CD1c-positive myeloid dendritic cell (primary cell): ENCODE measurements around the gene IP6K1.

Source experiments
- DNase-seq: peaks from one replicate; pipeline ENCODE4 v3.0.0-alpha.2; 2016; ENCODE audit errors: extremely low spot score

The IP6K1 gene

DNA sequence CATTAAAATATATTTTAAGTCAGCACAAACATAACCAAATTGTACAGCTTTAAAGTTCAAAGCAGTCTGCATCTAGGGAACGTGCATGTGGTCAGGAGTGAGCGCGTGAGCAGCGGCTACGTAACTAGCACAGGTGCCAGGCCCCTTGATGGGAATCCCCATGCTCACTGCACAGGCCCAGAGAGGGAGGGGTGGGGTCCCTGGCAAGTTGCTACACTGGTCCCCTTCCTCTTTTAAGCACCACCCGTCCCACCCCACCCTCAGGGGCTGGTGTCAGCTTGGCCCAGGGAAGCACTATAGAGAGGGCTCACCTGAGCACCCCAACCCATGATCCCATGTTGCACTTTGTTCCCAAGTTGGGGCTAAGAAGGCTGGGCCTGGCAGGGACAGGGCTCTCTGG, 61.8 kb downstream of the IP6K1 start:
- peak; percentile 20 for DNase-seq

DNA sequence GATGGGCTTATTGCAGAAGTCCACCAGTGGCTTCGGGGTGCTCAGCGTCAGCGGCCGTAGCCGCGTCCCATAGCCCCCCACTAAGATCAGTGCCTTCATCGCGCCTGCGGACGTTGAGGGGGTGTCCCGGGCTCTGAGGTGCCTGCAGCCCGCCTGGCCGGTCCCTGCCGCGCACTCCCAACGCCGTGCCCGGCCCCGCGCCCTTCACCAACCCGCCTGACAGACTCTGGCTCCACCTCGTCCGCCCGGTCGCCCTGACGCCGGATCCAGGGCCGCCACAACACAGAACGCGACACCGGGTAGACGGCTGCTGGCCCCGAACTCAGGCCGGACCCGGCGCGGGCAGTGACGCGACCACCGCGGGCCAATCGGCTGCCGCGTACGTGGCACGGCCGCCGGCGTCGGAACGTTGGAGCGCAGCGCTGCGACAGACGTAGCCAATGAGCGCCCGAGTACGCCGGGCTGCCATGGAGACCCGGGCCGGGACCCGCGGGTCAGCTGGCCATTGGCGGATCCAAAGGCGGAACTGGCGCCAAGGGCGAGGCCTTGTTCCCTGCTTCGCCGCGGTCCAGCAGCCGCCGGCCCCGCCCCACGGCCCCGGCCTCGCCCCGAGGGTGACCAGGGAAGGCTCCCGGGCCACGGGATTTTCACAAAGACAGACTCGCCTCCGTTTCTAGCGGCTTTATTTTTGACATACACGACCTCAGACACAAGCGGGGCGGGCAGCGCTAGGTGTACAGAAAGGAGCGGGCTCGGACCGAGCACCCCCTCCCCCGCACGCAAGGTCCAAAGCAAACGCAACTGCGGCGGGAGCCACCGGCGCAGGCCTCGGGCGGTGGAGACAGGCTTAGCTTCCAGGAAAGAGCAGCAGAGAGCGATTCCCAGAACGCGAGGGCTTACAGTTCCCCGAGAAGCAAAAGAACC, 62.5 kb downstream of the IP6K1 start, which contains the start of gene GMPPB:
Gene GMPPB (minus strand): TSS at position 324 of the 924 bp plus-strand sequence. CDS start 225 bp downstream, at position 99.
- DNase-seq: peak; percentile 99

DNA sequence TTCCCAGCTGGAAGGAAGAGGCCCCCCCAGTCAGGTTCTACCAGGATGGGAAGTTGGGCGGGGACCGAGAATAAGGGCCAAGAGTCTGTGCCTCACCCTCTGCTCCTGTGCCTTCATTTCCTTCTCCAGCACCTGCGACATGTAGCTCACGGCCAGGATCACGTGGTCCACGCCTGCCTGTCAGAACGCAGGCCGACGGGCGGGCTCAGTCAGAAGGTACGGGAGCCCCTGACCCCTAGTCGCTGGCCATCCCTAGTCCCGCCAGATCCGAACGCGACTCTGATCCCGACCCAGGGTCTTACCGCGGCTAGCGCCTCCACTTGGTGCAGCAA, 63.1 kb downstream of the IP6K1 start:
- peak; percentile 43 for DNase-seq

DNA sequence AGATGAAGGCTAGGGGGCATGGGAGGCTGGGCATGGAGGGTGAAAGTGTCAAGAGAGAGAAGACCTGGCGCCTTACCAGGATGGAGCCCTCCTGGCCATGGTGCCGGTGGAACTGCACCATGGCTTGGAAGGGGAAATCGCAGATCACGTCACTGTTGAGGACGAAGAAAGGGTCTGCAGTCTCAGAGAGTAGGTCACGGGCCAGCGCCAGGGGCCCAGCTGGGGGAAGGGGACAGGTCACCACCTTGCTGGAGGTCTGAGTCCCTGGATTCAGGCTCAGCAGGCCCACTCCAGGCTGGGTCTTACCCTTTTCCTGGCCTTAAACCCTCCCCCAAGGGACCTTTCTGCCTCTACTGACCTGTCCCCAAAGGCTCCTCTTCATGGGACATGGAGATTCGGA, 63.4 kb downstream of the IP6K1 start:
- no peak for DNase-seq

DNA sequence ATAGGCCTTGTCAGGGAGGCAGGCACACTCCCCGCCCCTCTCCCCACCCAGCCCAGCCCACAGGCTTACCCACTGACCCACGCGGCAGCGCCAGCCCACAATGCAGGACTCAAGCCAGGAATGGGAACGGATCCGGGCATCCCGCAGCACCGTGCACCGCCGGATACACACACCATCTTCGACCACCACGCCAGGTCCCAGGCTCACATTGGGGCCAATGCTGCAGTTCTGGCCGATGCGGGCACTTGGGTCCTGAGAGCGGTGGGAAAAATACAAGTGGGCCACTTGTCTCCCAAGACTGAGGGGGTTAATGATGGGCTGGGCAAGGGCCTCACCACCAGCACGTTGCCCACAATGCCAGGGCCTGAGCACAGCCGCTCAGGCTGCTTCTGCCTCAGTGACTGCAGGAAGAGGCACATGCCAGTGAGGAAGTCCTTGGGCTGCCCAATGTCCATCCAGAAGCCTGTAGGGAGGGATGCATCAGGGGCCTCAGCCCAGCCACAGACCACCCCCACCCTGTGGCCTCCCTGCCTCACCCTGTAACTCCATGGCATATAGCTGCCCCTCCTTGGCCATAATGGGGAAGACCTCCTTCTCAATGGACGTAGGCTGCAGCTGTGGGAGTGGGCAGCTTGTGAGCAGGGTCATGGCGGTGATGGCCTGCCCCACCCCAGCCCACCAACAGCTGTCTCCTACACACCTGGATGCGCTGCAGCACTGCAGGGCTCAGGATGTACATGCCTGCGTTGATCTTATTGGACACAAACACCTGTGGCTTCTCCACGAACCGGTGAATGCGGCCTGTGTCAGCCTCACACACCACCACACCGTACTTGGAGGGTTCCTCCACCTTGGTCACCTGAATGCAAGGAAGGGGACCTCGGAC, 64.2 kb downstream of the IP6K1 start:
- DNase-seq: no peak

DNA sequence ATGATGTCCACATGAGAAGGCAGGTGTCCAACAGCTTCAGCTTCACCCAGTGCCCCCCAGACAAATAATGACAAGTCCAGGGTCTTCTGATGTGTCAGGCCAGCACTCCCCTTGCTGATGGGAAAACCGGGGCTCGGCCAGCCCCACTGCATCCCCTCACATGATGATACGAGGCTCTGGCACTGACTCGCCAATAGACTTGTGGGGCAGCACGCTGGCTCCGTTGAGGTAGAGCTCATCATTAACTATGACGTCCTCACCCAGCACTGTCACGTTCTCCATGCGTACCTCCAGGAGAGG, 64.8 kb downstream of the IP6K1 start:
- no peak for DNase-seq

DNA sequence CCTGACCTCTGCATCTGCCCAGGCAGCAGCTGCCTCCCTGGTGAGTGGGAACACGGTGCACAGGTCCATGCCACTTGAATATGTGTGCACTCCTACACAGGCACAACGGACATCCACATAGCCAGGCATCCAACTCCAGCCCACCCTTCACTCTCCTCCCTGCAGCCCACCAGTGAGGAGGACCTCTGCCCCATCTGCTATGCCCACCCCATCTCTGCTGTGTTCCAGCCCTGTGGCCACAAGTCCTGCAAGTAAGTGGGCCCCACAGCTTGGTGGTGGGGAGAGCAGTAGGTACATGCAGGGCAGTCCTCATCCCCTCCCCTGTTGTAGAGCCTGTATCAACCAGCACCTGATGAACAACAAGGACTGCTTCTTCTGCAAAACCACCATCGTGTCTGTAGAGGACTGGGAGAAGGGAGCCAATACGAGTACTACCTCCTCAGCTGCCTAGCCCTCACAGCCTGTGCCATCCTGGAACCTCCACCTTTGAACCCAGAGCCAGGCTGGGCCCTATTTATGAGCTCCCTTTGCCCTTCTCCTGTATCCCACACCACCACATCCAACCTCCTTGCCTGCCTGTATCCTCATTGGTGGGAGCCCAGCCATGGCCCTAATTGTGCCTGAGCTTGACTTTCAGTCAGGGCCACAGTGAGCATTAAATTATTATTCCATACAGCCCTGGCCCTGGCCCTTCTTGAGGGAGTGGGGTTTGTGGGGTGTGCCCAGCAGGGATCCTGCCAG, 65.3 kb downstream of the IP6K1 start:
- no peak for DNase-seq

DNA sequence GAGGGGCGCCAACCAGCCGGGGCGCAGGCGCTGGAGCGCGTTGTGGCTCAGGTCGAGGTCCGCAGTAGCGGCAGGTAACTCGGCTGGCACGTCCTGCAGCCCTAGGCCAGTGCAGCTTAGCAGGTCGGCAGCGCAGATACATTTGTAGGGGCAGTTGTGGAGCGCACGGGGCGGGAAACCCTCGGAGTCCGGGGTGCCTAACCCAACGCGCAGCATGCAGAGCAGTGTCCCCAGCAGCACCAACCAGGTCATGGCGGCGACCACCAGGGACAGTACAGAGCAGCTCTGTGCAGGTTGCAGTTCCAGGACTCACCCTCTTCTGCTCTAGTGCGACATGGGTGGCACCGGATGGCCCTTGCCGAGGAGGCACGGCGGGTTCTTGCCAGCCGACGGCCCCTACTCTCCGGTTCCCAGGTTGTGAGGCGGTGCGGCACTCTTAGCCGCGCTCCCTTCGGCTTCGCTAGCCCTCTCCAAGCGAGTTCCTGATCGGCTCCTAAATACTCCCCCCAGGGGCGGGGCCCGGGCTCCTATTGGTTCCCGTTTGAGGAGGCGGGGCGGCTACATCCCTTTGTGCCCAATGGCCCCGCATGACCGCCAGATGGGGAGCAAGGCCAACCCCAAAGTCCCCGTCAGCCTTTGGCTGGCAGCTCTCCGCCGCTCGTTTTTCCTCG, 67.0 kb downstream of the IP6K1 start, which contains the start of gene AMIGO3:
Gene AMIGO3 (minus strand): TSS at position 471 of the 671 bp plus-strand sequence. CDS start 219 bp downstream, at position 252.
- peak; percentile 97 for DNase-seq

DNA sequence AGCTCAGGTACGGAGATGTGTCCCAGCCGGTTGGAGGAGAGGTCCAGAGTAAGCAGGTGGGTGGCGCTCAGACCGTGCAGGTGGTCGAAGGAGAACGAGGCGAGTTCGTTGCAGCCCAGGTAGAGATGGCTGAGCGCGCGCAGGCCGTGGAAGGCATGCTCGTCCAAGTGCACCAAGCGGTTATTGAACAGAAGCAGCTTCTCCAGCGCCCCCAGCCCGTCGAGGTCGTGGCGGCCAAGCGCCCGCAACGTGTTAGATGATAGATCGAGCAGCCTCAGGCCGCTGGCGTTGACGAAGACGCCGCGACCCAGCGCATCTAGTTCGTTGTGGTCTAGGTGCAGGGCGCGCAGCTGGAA, 67.5 kb downstream of the IP6K1 start:
- DNase-seq: no peak

DNA sequence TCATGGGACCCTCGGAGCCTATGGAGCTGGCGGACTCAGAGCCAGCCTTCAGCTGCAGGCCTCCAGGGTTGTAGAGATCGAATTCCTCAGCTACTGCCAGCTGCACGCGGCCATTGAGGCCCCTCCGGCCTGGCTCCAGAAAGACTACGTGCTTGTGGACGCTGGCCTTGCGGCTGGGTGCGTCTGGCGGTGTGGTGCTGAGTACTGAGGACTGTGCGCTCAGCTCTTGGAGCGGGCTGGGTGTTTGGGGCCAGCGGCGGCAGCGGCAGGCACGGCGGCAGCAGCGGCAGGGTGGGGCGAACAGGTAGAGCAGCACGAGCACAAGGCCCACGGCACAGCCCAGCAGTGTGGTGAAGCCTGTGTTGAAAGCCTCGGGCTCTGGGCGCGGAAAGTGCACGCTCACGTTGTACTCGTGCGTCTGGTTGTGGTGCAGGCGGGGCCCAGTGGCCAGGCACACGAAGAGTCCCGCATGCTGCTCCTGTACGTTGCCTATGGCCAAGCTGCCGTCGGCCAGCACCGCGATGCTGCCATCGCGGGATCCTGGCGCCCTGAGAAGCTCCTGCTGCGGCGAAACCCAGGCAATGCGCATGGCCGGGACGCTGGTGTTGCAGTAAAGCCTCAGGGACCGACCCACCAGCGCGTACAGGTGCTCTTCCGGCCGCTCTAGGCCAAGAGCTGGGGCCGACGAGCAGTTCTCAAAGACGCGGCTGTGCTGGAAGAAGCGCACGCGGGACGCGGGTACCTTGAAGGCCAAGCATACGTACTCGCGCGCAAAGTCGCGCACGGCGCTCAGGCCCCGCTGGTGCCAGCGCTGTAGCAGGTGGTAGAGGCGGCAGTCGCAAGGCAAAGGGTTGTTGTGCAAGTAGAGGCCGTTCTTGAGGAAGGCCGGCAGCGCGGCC, 68.1 kb downstream of the IP6K1 start:
- no peak for DNase-seq

DNA sequence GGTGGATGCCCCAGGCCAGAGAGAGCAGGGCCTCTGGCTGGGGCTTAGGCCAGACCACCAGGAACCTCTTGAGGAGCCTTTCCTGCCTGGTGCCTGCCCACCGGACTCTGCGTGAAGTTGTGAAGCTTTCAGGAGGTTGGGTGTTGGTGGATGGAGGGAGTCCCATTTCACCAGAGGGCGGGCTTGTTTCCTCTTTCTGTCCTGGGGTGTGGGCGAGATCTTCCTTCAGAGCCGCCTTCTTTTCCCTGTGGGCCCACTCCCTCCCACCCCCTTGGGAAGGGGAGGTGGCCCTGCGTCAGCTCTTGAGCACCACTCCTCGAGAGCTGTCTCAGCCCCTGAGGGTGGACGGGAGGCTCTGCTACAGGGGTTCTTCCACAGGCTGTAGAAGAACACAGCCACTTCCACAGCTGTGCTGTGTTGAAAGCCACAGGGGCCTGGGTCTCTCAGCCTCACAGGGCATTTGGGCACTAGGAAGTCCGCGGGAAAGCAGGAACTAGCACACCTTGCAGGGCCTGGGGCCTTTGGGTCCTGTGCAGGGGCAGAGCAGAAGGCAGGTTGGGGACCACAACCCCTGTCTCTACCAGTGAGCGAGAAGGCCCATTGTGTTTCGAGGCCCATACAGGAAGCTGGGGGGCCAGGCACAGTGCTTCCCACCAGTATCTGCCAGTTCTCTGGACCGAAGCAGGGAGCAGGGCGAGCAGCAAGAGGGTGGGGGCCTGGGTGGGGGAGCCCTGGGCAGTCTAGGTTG, 69.0 kb downstream of the IP6K1 start:
- no peak for DNase-seq

DNA sequence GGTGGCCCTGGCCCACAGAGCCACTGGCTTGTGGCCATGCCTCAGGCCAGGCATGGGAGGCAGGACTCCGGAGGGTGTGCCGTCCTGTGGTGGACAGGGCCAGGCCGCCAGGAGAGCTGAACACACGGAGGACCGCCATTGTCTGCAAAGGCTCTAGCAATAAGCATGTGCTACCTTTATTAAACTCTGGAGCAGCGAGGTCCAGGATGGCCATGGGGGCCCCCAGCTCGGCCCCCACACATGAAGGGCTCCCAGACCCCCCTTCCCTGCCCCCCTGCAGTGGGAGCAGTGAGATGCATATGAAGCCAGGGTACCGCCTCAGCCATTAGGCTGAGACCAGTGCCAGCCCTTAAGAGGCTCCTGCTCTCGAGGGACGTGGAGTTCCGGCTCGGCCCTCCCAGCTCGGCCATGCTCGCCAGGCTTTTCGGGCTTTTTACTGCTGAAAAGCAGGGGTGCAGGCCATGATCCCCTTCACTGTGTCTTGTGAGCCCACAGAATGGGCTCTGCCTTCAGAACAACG, 69.6 kb downstream of the IP6K1 start:
- no peak for DNase-seq

DNA sequence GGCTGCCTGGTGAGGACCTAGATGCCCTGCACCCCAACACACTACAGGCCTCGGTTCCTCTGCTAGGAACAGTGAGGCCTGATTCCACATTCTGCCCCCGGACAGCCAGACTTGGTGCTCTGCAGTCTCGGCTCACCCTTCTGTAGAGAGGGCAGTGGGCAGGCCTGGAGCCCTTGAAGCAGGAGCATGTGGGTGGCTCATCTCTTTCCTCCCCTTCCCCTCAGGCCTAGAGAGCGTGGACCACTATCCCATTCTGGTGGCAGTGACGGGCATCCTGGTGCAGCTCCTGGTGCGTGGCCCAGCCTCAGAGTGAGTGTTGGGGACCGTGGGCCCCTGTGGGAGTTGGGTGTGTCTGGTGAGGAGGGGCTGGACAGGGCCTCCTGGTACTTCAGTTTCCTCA, 70.2 kb downstream of the IP6K1 start:
- no peak for DNase-seq

DNA sequence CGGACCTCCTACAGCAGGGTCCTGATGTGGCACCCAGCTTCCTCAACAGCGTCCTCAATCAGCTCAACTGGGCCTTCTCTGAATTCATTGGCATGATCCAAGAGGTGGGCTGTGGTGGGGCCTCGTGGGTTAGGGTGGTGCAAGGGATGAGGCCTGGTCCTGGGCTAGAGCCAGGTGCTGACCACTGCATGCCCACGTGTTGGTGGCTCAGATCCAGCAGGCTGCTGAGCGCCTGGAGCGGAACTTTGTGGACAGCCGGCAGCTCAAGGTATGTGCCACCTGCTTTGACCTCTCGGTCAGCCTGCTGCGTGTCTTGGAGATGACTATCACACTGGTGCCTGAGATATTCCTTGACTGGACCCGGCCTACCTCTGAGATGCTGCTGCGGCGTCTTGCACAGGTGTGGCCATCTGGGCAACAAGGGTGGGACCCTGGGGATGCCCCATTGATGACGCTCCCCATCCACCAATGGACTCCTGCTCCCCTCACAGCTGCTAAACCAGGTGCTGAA, 70.7 kb downstream of the IP6K1 start:
- no peak for DNase-seq

DNA sequence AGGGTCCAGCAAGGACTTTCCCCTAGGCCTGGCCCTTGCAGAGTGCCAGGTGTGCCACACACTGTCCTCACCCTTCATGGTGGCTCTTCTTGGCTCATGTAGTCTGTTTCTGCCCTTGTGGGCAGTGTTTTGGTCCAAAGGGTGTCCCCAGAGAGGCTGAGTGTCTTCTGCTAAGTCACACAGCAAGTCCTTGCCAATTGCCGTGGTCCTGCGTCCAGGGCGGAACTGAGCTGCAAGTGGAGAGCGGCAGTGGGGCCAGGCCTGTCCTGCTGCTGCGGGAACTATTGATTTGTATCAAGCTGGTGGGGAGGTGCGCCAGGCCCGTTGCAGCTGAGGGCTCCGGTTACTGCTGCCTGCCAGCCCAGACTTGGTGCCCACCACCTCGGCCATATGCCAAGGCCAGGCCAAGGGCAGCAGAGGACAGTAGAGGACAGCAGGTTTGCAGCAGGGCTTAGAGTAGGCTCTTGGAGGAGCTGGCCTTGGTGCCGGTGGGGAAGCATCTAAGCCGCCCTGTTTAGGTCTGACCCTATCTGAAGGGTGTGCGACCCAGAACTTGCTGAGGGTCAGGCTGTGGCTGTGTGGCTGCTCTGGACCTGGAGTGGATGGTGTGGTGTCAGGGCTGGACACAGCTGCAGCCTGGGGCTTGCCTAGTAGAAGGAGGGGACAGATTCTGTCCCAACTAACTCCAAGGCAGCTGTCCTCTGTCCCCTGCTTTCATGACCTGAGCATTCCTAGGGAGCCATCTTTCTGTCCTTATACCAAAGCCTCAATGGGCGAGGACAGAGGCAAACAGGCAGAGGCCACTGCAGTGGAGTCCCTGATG, 71.4 kb downstream of the IP6K1 start:
- DNase-seq: no peak

DNA sequence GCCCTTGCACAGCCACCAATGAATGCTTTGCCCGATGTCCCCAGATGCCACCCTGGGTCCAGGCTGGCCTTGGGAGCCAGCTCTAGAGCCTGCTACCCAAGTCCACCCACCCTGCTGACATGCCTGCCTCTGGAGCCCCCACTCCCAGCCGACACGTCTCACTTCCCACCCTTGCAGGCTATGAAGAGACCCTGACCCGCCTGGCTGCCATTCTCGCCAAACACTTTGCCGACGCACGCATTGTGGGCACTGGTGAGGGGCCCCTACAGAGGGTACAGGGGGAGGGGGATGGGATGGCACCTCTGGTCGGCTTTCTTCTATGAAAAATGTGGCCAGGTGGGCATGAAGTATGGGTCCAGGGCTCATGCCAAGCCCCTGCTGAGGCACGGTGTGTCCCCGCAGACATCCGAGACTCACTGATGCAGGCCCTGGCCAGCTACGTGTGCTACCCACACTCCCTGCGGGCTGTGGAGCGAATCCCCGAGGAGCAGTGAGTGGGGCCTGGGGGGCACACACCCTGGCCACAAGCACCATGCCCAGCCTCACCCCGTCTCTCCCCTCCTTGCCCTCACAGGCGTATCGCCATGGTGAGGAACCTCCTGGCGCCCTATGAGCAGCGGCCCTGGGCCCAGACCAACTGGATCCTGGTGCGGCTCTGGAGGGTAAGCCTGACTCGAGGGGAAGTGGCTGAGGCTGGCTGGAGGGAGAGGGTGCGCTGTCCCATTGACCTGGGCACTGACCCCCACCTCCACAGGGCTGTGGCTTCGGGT, 72.8 kb downstream of the IP6K1 start:
- DNase-seq: no peak

DNA sequence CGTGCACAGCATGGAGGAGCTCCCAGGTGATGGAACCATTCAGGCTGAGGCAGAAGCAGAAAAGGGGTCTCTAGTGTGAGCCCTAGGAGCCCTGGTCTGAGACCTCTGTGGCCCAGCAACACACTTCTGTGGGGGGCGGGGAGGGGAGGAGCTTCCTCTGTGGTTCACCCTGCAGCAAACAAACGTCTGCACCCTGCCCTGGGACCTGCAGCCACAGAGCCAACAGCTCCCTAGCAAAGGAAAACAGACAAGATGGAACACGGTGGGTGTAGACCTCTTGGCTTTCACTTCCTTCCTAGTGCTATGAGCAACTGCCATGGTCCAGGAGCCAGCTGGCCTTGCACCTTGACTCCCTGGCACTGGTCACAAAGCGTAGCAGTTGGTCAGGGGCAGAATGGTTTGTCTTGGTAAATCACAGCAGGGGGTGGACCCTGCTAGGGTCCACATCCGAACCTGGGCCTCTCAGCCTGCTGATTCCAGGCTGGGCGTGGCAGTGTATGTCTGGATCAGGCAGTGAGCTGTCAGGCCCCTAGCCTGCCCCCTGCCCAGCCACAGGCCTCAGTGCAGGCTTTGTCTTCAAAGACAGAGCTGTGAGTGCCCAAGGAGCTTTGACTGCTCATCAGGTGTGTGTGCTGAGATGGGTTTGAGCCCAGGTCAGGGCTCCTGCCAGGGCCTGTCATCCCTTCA, 73.6 kb downstream of the IP6K1 start:
- peak; percentile 14 for DNase-seq
